ENCODE data around the gene LRRC75A.
"Not testable (repeated sequence)": the region's sequence is repeated elsewhere in the genome, so short reads cannot be mapped to it uniquely, and the experiment has no call there.

GRCh38 chr17:16403847-16404246 is 88.1 kb downstream of the LRRC75A start:
- not testable (repeated sequence) for TF ChIP-seq EZH2 (IDR thresholded peaks at IDR 0.05; ENCODE audit: low read length, missing control alignments); CTCF (conservative IDR thresholded peaks at IDR 0.05 in 1 of 2, IDR thresholded peaks at IDR 0.05 in 1 of 2; ENCODE audit: low read depth in 1 of 2, low read length in 2 of 2)
